H1 (cell line): ENCODE results near the gene C16orf89. TPM values are rescaled to one million over a fixed set of nuclear protein-coding genes. Genes with fewer than 3 reads are reported as not detected.

Experiments used
- KDM5A ChIP-seq: fragments of 200-600 bp; IDR thresholded peaks from 2 replicates; pipeline ENCODE4 v1.7.1; 2012; ENCODE audit warnings: mild to moderate bottlenecking, low read length, inconsistent platforms, mixed read lengths
- POLR2AphosphoS5 ChIP-seq: IDR thresholded peaks from 2 replicates; pipeline ENCODE4 v1.6.1; 2011; ENCODE audit warnings: low read depth, low read length
- polyA plus RNA-seq, 7 experiments: library from polyadenylated mRNA; depleted of rRNA in 3 of 7; stranded (reverse) in 5 of 7; unstranded in 2 of 7; fragments of >200 nt in 5 of 7; fragments of 200-250 nt in 2 of 7; gene quantifications; 1 replicate in 5 of 7; 2 replicates in 1 of 7; 4 replicates in 1 of 7; pipeline versions ENCODE4 v1.2.1 to v1.2.3, GENCODE V29; 2011 to 2013; ENCODE audit warnings: missing spikeins in 2 of 7, mixed read lengths in 2 of 7
- total RNA-seq: library from RNA; stranded (reverse); fragmentation: NEBNext Ultra II Directional; extraction: Animal tissue kit (Norgen Biotek cat#: 25700); gene quantifications from 2 replicates; pipeline ENCODE4 v1.2.1, GENCODE V29; 2021
- TF ChIP-seq, protein P1 (sequence below): IDR thresholded peaks from 2 replicates; pipeline ENCODE4 v1.6.1; 2012; ENCODE audit warnings: low read length, inconsistent platforms

Gene C16orf89
- total and polyA plus RNA-seq, 2 of the 8 experiments (the other 6 are each of a cell fraction or from before 2014, with no cell fraction given), result 6.7 to 9.9 TPM

DNA sequence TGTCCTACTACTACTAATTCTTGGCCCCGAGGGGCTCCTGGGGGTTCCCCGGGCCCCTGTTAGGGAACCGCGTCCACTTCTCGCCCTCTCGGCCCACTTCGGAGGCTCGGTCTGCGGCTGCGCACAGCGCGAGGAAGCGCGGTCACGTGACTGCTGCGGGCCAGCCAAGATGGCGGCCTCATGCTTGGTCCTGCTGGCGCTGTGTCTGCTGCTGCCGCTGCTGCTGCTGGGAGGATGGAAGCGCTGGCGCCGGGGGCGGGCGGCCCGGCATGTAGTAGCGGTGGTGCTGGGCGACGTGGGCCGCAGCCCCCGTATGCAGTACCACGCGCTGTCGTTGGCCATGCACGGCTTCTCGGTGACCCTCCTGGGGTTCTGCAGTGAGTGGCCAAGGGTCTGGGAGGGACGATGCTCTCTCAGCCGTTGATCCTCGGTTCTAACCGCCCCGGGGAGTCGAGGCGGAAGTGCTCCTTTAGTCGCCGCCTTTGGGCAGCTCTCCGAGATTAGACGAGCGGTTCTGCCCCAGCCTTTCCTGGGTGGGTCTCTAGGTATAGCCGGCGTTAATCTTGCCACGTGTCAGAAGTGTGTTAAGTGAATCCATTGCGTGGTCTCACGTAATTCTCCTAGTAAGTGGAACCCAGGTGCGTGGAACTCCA lies 6.1 kb upstream of the C16orf89 start, which contains the start of gene ALG1 (continued):
- TF ChIP-seq POLR2AphosphoS5 (peak; percentile 96), KDM5A (peak; percentile 97)
- TF ChIP-seq, protein P1, sequence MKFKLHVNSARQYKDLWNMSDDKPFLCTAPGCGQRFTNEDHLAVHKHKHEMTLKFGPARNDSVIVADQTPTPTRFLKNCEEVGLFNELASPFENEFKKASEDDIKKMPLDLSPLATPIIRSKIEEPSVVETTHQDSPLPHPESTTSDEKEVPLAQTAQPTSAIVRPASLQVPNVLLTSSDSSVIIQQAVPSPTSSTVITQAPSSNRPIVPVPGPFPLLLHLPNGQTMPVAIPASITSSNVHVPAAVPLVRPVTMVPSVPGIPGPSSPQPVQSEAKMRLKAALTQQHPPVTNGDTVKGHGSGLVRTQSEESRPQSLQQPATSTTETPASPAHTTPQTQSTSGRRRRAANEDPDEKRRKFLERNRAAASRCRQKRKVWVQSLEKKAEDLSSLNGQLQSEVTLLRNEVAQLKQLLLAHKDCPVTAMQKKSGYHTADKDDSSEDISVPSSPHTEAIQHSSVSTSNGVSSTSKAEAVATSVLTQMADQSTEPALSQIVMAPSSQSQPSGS, result peak; percentile 49; the same call in 1 of the 2 replicates
- TF ChIP-seq, all 59 proteins: peak for 24
